ENCODE measurements around the gene CCDC121. TPM values are rescaled to one million over a fixed set of nuclear protein-coding genes. Genes with fewer than 3 reads are reported as not detected.

The CCDC121 gene
- polyA plus RNA-seq, 1 donor from 2014 or later, result 3.0 TPM

DNA sequence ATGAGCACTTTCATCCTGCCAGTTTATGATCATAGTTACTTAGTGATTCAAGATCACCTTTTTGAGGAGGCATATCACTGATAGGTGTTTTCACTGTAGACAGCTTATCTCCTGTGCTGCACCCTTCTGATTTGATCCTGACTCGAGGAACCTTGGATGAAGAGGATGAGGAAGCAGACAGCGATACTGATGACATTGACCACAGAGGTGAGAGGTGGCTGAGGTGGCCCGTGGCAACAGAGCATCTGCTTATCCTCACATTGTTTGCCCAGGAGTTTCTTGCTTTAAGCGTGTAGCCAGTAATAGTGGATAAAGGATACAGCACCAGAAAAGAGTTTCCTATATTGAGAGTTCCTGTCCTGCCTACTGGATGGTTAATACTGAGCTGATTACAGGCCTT is 18.9 kb upstream of the CCDC121 start:
- H3K9me2 ChIP-seq (ENCODE audit: insufficient read depth, low read length), result no peaks in the 10 kb centered on the region
- H3K9ac ChIP-seq (ENCODE audit: low read length), result no peak overlapping the region
- no peaks in the 10 kb centered on the region for H4K20me1 ChIP-seq (ENCODE audit: insufficient read depth)
- TF ChIP-seq POLR2AphosphoS5 (IDR thresholded peaks at IDR 0.05) (no peak), TAF1 (IDR thresholded peaks at IDR 0.05; ENCODE audit: low read depth) (no peak), MXI1 (conservative IDR thresholded peaks at IDR 0.05; ENCODE audit: poor library complexity, severe bottlenecking) (no peak), SMC3 (conservative IDR thresholded peaks at IDR 0.05; ENCODE audit: poor library complexity) (no peak), EP300 (conservative IDR thresholded peaks at IDR 0.05; ENCODE audit: poor library complexity, severe bottlenecking) (no peak), EZH2 (IDR thresholded peaks at IDR 0.05; ENCODE audit: borderline replicate concordance, insufficient read depth, low read length, poor library complexity, severe bottlenecking) (no peak), RAD21 (conservative IDR thresholded peaks at IDR 0.05) (no peak)
- TF ChIP-seq, protein P1, sequence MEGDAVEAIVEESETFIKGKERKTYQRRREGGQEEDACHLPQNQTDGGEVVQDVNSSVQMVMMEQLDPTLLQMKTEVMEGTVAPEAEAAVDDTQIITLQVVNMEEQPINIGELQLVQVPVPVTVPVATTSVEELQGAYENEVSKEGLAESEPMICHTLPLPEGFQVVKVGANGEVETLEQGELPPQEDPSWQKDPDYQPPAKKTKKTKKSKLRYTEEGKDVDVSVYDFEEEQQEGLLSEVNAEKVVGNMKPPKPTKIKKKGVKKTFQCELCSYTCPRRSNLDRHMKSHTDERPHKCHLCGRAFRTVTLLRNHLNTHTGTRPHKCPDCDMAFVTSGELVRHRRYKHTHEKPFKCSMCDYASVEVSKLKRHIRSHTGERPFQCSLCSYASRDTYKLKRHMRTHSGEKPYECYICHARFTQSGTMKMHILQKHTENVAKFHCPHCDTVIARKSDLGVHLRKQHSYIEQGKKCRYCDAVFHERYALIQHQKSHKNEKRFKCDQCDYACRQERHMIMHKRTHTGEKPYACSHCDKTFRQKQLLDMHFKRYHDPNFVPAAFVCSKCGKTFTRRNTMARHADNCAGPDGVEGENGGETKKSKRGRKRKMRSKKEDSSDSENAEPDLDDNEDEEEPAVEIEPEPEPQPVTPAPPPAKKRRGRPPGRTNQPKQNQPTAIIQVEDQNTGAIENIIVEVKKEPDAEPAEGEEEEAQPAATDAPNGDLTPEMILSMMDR (IDR thresholded peaks at IDR 0.05; ENCODE audit: poor library complexity, severe bottlenecking), result no peak
- TF ChIP-seq, protein P2, sequence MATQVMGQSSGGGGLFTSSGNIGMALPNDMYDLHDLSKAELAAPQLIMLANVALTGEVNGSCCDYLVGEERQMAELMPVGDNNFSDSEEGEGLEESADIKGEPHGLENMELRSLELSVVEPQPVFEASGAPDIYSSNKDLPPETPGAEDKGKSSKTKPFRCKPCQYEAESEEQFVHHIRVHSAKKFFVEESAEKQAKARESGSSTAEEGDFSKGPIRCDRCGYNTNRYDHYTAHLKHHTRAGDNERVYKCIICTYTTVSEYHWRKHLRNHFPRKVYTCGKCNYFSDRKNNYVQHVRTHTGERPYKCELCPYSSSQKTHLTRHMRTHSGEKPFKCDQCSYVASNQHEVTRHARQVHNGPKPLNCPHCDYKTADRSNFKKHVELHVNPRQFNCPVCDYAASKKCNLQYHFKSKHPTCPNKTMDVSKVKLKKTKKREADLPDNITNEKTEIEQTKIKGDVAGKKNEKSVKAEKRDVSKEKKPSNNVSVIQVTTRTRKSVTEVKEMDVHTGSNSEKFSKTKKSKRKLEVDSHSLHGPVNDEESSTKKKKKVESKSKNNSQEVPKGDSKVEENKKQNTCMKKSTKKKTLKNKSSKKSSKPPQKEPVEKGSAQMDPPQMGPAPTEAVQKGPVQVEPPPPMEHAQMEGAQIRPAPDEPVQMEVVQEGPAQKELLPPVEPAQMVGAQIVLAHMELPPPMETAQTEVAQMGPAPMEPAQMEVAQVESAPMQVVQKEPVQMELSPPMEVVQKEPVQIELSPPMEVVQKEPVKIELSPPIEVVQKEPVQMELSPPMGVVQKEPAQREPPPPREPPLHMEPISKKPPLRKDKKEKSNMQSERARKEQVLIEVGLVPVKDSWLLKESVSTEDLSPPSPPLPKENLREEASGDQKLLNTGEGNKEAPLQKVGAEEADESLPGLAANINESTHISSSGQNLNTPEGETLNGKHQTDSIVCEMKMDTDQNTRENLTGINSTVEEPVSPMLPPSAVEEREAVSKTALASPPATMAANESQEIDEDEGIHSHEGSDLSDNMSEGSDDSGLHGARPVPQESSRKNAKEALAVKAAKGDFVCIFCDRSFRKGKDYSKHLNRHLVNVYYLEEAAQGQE (IDR thresholded peaks at IDR 0.05; ENCODE audit: borderline replicate concordance), result no peak
- no peaks in the 10 kb centered on the region for H3K27me3 ChIP-seq (ENCODE audit: insufficient read depth, low read depth, low read length)
- H3K36me3 ChIP-seq (ENCODE audit: insufficient read depth, low read length), result no peaks in the 10 kb centered on the region
- H3K79me2 ChIP-seq (replicated peaks; ENCODE audit: insufficient read depth, low read length), result no peaks in the 10 kb centered on the region
- H3K4me3 ChIP-seq (ENCODE audit: low read length), result no peak overlapping the region
- H3K27ac ChIP-seq (ENCODE audit: low read length), result no peak overlapping the region
- H2AFZ ChIP-seq (ENCODE audit: low read depth, low read length), result no peak overlapping the region
- no peaks in the 10 kb centered on the region for H3F3A ChIP-seq (ENCODE audit: insufficient read depth, low read length, poor library complexity, severe bottlenecking)
- H3K4me2 ChIP-seq (ENCODE audit: low read length), result no peak overlapping the region
- no peaks in the 10 kb centered on the region for H3K9me3 ChIP-seq (ENCODE audit: low read length)

DNA sequence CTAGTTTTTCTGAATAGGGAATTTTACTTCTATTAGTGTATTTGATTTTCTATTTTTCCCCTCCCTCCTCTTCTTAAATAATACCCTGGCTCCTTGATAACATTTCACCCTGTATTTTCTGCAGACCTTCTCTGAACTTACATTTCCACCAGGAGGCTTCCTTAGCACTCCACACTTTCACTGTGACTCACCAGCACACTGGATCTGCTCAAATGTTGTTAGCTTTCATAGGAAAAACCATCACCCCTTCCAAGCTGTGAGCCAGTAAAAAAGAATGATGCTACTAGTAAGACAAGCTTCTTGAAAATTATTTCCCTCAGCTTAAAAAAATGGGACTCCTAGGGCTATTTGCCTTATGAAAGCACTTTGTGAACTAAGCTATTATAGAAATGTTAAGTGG is 18.5 kb upstream of the CCDC121 start:
- TF ChIP-seq POLR2AphosphoS5 (IDR thresholded peaks at IDR 0.05) (no peak), MXI1 (conservative IDR thresholded peaks at IDR 0.05; ENCODE audit: poor library complexity, severe bottlenecking) (no peak), TAF1 (IDR thresholded peaks at IDR 0.05; ENCODE audit: low read depth) (no peak), SMC3 (conservative IDR thresholded peaks at IDR 0.05; ENCODE audit: poor library complexity) (no peak), EP300 (conservative IDR thresholded peaks at IDR 0.05; ENCODE audit: poor library complexity, severe bottlenecking) (no peak), EZH2 (IDR thresholded peaks at IDR 0.05; ENCODE audit: borderline replicate concordance, insufficient read depth, low read length, poor library complexity, severe bottlenecking) (no peak), RAD21 (conservative IDR thresholded peaks at IDR 0.05) (no peak)
- TF ChIP-seq, protein P1 (IDR thresholded peaks at IDR 0.05; ENCODE audit: poor library complexity, severe bottlenecking), result no peak
- TF ChIP-seq, protein P2 (IDR thresholded peaks at IDR 0.05; ENCODE audit: borderline replicate concordance), result no peak
- Histone ChIP-seq H3K79me2 (replicated peaks; ENCODE audit: insufficient read depth, low read length) (no peaks in the 10 kb centered on the region), H3K9me2 (ENCODE audit: insufficient read depth, low read length) (no peaks in the 10 kb centered on the region), H3K4me2 (ENCODE audit: low read length) (no peak overlapping the region), H3K36me3 (ENCODE audit: insufficient read depth, low read length) (no peaks in the 10 kb centered on the region), H3K9ac (ENCODE audit: low read length) (no peak overlapping the region), H3K27ac (ENCODE audit: low read length) (no peak overlapping the region), H2AFZ (ENCODE audit: low read depth, low read length) (no peak overlapping the region), H3K9me3 (ENCODE audit: low read length) (no peaks in the 10 kb centered on the region), H3K4me3 (ENCODE audit: low read length) (no peak overlapping the region), H4K20me1 (ENCODE audit: insufficient read depth) (no peaks in the 10 kb centered on the region), H3K27me3 (ENCODE audit: insufficient read depth, low read depth, low read length) (no peaks in the 10 kb centered on the region), H3F3A (ENCODE audit: insufficient read depth, low read length, poor library complexity, severe bottlenecking) (no peaks in the 10 kb centered on the region)
